ENCODE data around the gene KLC3.

- TF ChIP-seq CTCF (conservative IDR thresholded peaks at IDR 0.05; ENCODE audit: low read length) (no peak), EZH2phosphoT487 (IDR thresholded peaks at IDR 0.05; ENCODE audit: borderline replicate concordance) (no peak)
Observed at GRCh38 chr19:45291834-45292233, 48.7 kb upstream of the KLC3 start.

Measured in Loucy (cell line).